K562 (cell line): ENCODE measurements around the gene GEMIN2. TPM values are rescaled to one million over a fixed set of nuclear protein-coding genes. Genes with fewer than 3 reads are reported as not detected.

ENCODE experiments used
- ATAC-seq: fragments of 200-7000 bp; cut with Tn5 transposase; 3 replicates; pipeline ENCODE4 v1.9.1; 2020; ENCODE audit warnings: moderate library complexity
- BruUV-seq: library from RNA; stranded (reverse); fragments of 400-500 nt; replicated peaks from 2 replicates; lab custom pipeline; 2021; lab: Mats Ljungman, UMichigan
- CTCF ChIA-PET: fragments of 300-600 bp; formaldehyde crosslinking; extraction: SDS; loops from one replicate; lab custom pipeline; 2021; ENCODE audit warnings: low intra/inter-chr PET ratio; lab: Yijun Ruan, JAX
- POLR2A ChIA-PET: fragments of 300-600, 350-650 bp; sonication (Branson Sonifier 250); formaldehyde crosslinking; extraction: SDS; loops from one replicate; lab custom pipeline; 2021; ENCODE audit warnings: antibody characterized with exemption, inconsistent platforms; lab: Yijun Ruan, JAX
- DNase-seq, 4 experiments: peaks; one replicate each; pipeline versions ENCODE4 v3.0.0 to v3.0.0-alpha.2; 2011 to 2018; ENCODE audit warnings: low spot score in 3 of 4, mixed read lengths in 3 of 4; ENCODE audit errors: extremely low read depth in 1 of 4
- FAIRE-seq: peaks from 2 replicates; lab custom pipeline; 2011; peaks lifted over from hg19 to GRCh38; lab: Jason Lieb, UNC
- H2AFZ ChIP-seq: 2 replicates; pipeline ENCODE4 v1.6.0; 2011; ENCODE audit warnings: low read depth, low read length, control low read depth, inconsistent platforms
- H3K27ac ChIP-seq: fragments of 200-600 bp; 3 replicates; pipeline ENCODE4 v1.8.0; 2011; ENCODE audit warnings: low read depth, mild to moderate bottlenecking, control low read depth, inconsistent platforms, low read length, moderate library complexity, mixed read lengths; ENCODE audit errors: extremely low read depth
- H3K27me3 ChIP-seq, 2 experiments: fragments of 300-600 bp in 1 of 2; 2 replicates in 1 of 2; 3 replicates in 1 of 2; pipeline versions ENCODE4 v1.6.0 to v1.8.0; 2011; ENCODE audit warnings: inconsistent platforms in 2 of 2, low read length in 2 of 2, mild to moderate bottlenecking in 1 of 2, mixed read lengths in 1 of 2, moderate library complexity in 1 of 2; ENCODE audit not compliant: control insufficient read depth in 2 of 2, insufficient read depth in 2 of 2
- H3K36me3 ChIP-seq: fragments of 300-600 bp; 3 replicates; pipeline ENCODE4 v1.8.0; 2011; ENCODE audit warnings: mild to moderate bottlenecking, low read length, inconsistent platforms; ENCODE audit not compliant: control insufficient read depth, insufficient read depth
- H3K4me1 ChIP-seq, 2 experiments: fragments of 200-600 bp in 1 of 2; replicated peaks in 1 of 2; 2 replicates in 1 of 2; 3 replicates in 1 of 2; pipeline versions ENCODE4 v1.5.1 to v1.8.0; 2011; ENCODE audit warnings: inconsistent platforms in 2 of 2, low read length in 2 of 2, mild to moderate bottlenecking in 1 of 2, mixed read lengths in 1 of 2, moderate library complexity in 1 of 2; ENCODE audit not compliant: control insufficient read depth in 2 of 2, insufficient read depth in 2 of 2
- H3K4me2 ChIP-seq: 2 replicates; pipeline ENCODE4 v1.6.1; 2011; ENCODE audit warnings: low read length, control low read depth, inconsistent platforms, mixed read lengths; ENCODE audit not compliant: insufficient read depth
- H3K4me3 ChIP-seq: fragments of 200-600 bp; sonication (generic), shearing (Covaris generic); 2 replicates; pipeline ENCODE4 v1.5.1; 2016; ENCODE audit warnings: control low read depth, inconsistent platforms
- H3K79me2 ChIP-seq: fragments of 200-600 bp; 3 replicates; pipeline ENCODE4 v1.8.0; 2011; ENCODE audit warnings: low read length, inconsistent platforms; ENCODE audit not compliant: control insufficient read depth, insufficient read depth
- H3K9ac ChIP-seq, 2 experiments: 2 replicates each; pipeline versions ENCODE4 v1.6.0 to v1.6.1; 2011; ENCODE audit warnings: low read depth in 2 of 2, low read length in 2 of 2, control low read depth in 1 of 2, inconsistent platforms in 1 of 2, mild to moderate bottlenecking in 1 of 2, mixed read lengths in 1 of 2; ENCODE audit not compliant: insufficient read depth in 1 of 2
- H3K9me1 ChIP-seq: one replicate; pipeline ENCODE4 v1.6.0; 2011; ENCODE audit warnings: inconsistent platforms, mild to moderate bottlenecking, low read length, moderate library complexity; ENCODE audit not compliant: control insufficient read depth, insufficient read depth
- H3K9me3 ChIP-seq: replicated peaks from 2 replicates; pipeline ENCODE4 v1.5.1; 2011; ENCODE audit warnings: low read depth, low read length, inconsistent platforms; ENCODE audit not compliant: control insufficient read depth, insufficient read depth
- H4K20me1 ChIP-seq: replicated peaks from 2 replicates; pipeline ENCODE4 v1.6.1; 2011; ENCODE audit warnings: low read length, inconsistent platforms, mixed read lengths; ENCODE audit not compliant: control insufficient read depth, insufficient read depth
- ELF2 ChIP-seq: fragments of 250-450 bp; sonication (Bioruptor Pico); IDR thresholded peaks from 2 replicates; pipeline ENCODE4 v1.5.0; 2021; ENCODE audit warnings: mild to moderate bottlenecking
- L3MBTL2 ChIP-seq: fragments of 450-650 bp; IDR thresholded peaks from 2 replicates; pipeline ENCODE4 v1.6.1; 2016; ENCODE audit warnings: mild to moderate bottlenecking, moderate library complexity
- SMAD4 ChIP-seq: fragments of 250-450 bp; sonication (Bioruptor Pico); conservative IDR thresholded peaks from 2 replicates; pipeline ENCODE4 v1.8.0; 2021; ENCODE audit warnings: inconsistent platforms, mild to moderate bottlenecking, moderate library complexity
- WGBS: fragments of 100-300 bp; shearing (Covaris generic); methylation state at CpG from one replicate; pipeline ENCODE4 v1.1.6; 2016; ENCODE audit warnings: low coverage, mixed read lengths; ENCODE audit not compliant: insufficient coverage; ENCODE audit errors: missing lambda C conversion rate; 5-methylcytosine and 5-hydroxymethylcytosine counted together
- in situ Hi-C: fragments of 300-500 bp; cut with MboI; formaldehyde crosslinking; loops from 4 replicates; pipeline ENCODE4 v1.15.0; 2018; ENCODE audit warnings: inconsistent platforms, mixed read lengths
- intact Hi-C: fragments of 100-400 bp; cut with micrococcal nuclease; formaldehyde crosslinking; loops from 2 replicates; pipeline ENCODE4 v1.14.2; 2022
- polyA plus RNA-seq, 8 experiments: library from polyadenylated mRNA; depleted of rRNA in 4 of 8; stranded (reverse) in 5 of 8; unstranded in 3 of 8; fragments of >200 nt; fragmentation: Nextera tagmentation in 2 of 8; fragmentation: Illumina TruSeq in 1 of 8; extraction: Ambion mirVana in 2 of 8; extraction: Trizol in 1 of 8; gene quantifications; 2 replicates each; pipeline versions ENCODE4 v1.2.1 to v1.2.3, GENCODE V29; 2011 to 2014; ENCODE audit warnings: inconsistent platforms in 1 of 8, missing spikeins in 1 of 8
- total RNA-seq, 7 experiments: library from RNA; depleted of rRNA in 6 of 7; stranded (reverse); fragments of >200 nt in 6 of 7; fragmentation: Illumina TruSeq in 2 of 7; extraction: Trizol in 2 of 7; gene quantifications; 2 replicates each; pipeline versions ENCODE4 v1.2.1 to v1.2.3, GENCODE V29; 2011 to 2021; ENCODE audit warnings: low replicate concordance in 1 of 7
- TF ChIP-seq, protein P1 (sequence below): fragments of 450-650 bp; formaldehyde crosslinking; conservative IDR thresholded peaks from 2 replicates; pipeline ENCODE4 v1.4.0; 2022; ENCODE audit warnings: mild to moderate bottlenecking, missing genetic modification characterization
- TF ChIP-seq, protein P2 (sequence below): sonication (generic); formaldehyde crosslinking; IDR thresholded peaks from 2 replicates; pipeline ENCODE4 v1.8.0; 2022; ENCODE audit warnings: mild to moderate bottlenecking, missing genetic modification reagents, borderline replicate concordance

Gene GEMIN2
- total and polyA plus RNA-seq, 9 of the 15 experiments (the other 6 are each of a cell fraction or from before 2014, with no cell fraction given) = 23.0 to 87.6 (median 45.5) TPM

DNA sequence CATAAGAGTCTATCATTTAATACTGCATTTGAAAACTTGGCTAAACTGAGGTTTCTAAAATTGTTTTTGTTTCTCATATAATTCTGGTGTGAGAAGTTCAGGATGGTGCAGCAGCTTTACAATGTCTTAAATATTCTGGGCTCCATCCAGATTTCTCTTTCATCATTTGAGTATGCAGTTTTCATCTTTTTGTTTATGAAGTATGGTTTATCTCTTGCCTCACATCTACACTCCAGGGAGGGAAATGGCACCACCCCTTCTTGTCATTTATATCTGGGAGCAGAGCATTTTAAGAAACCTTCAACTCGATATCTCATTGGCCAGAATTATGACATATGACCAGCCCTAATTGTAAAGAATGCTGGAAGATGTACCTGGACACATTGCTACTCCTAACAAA is 24.3 kb downstream of the GEMIN2 start:
- ATAC-seq = no peak; the same call in 2 of the 3 replicates
- in situ Hi-C loops = no loop called here
- Histone ChIP-seq H3K4me2 (no peak overlapping the region), H3K9ac (no peak overlapping the region), H2AFZ (no peak overlapping the region)
- POLR2A ChIA-PET = interaction anchor here (1.5 kb wide), 1 partner anchor 23 kb away, joined by 4 read pairs; no protein-coding TSS in a partner anchor
- peak; percentile 34; the same call in 1 of the 2 replicates for TF ChIP-seq L3MBTL2
- TF ChIP-seq ELF2 (CRISPR knock-in tag) = no peak
- TF ChIP-seq SMAD4 (CRISPR knock-in tag) = no peak
- TF ChIP-seq, protein P1, sequence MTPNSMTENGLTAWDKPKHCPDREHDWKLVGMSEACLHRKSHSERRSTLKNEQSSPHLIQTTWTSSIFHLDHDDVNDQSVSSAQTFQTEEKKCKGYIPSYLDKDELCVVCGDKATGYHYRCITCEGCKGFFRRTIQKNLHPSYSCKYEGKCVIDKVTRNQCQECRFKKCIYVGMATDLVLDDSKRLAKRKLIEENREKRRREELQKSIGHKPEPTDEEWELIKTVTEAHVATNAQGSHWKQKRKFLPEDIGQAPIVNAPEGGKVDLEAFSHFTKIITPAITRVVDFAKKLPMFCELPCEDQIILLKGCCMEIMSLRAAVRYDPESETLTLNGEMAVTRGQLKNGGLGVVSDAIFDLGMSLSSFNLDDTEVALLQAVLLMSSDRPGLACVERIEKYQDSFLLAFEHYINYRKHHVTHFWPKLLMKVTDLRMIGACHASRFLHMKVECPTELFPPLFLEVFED (CRISPR knock-in tag) = no peak
- TF ChIP-seq, protein P2, sequence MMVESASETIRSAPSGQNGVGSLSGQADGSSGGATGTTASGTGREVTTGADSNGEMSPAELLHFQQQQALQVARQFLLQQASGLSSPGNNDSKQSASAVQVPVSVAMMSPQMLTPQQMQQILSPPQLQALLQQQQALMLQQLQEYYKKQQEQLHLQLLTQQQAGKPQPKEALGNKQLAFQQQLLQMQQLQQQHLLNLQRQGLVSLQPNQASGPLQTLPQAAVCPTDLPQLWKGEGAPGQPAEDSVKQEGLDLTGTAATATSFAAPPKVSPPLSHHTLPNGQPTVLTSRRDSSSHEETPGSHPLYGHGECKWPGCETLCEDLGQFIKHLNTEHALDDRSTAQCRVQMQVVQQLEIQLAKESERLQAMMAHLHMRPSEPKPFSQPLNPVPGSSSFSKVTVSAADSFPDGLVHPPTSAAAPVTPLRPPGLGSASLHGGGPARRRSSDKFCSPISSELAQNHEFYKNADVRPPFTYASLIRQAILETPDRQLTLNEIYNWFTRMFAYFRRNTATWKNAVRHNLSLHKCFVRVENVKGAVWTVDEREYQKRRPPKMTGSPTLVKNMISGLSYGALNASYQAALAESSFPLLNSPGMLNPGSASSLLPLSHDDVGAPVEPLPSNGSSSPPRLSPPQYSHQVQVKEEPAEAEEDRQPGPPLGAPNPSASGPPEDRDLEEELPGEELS (CRISPR knock-in tag) = no peak
- TF ChIP-seq, all 486 proteins: peak for 1
- Histone ChIP-seq H3K4me1 (no peaks in the 10 kb centered on the region; a peak in 2 of 5 replicates), H3K79me2 (no peaks in the 10 kb centered on the region), H3K9me3 (no peaks in the 10 kb centered on the region; the same call in 1 of the 2 replicates), H3K4me3 (no peak overlapping the region), H3K27ac (no peak overlapping the region), H3K9me1 (no peaks in the 10 kb centered on the region), H4K20me1 (no peaks in the 10 kb centered on the region), H3K36me3 (peaks cover 38% of the 10 kb centered on the region), H3K27me3 (no peaks in the 10 kb centered on the region)
- whole genome bisulfite sequencing = 60% methylated on average over 1 of the region's 1 CpG
- BruUV-seq = no TSS peak
- intact Hi-C loops = no loop called here
- FAIRE-seq (no peak), DNase-seq (no peak)
- CTCF ChIA-PET = no interaction called here
